NCI-H460 (cell line): ENCODE measurements around the gene AAK1. TPM values are rescaled to one million over a fixed set of nuclear protein-coding genes. Genes with fewer than 3 reads are reported as not detected.

Experiments
- DNase-seq: peaks from one replicate; pipeline ENCODE4 v3.0.0-alpha.2; 2016; ENCODE audit warnings: low read depth; ENCODE audit errors: extremely low read depth
- total RNA-seq: library from RNA; depleted of rRNA; stranded (reverse); fragments of >200 nt; shearing (Covaris generic); gene quantifications from 2 replicates; pipeline ENCODE4 v1.2.3, GENCODE V29; 2014

The AAK1 gene
- total RNA-seq, 1 experiment from 2014 or later = 37.7 TPM

GRCh38 chr2:69499242-69499641 lies 144.3 kb downstream of the AAK1 start:
- DNase-seq = no peak

GRCh38 chr2:69495861-69496260 lies 147.7 kb downstream of the AAK1 start:
- DNase-seq = no peak

- DNase-seq = no peak
These were observed 148.5 kb downstream of the AAK1 start for GRCh38 chr2:69495008-69495407.

GRCh38 chr2:69494126-69494525 lies 149.4 kb downstream of the AAK1 start:
- no peak for DNase-seq

DNA sequence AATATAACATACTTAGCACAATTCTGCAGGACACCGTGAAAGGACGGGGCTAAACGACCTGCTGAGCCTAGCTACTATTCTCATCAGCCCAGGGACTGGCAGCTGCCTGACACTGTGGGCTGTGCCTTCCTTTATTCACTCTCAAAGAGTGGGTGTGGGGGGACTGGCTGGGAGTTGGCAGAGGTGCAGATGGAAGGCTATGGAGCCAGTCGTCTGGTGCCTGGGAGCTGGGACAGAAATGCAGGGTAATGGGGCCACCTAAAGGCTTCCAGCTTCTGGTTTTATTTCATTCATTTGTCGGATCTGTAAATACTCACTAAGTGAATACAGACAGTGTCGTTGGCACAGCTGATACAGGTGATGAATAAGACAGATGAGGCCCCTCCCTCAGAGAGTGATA lies 150.3 kb downstream of the AAK1 start:
- DNase-seq = no peak

- DNase-seq = no peak
These were observed 151.7 kb downstream of the AAK1 start for GRCh38 chr2:69491864-69492263.

DNA sequence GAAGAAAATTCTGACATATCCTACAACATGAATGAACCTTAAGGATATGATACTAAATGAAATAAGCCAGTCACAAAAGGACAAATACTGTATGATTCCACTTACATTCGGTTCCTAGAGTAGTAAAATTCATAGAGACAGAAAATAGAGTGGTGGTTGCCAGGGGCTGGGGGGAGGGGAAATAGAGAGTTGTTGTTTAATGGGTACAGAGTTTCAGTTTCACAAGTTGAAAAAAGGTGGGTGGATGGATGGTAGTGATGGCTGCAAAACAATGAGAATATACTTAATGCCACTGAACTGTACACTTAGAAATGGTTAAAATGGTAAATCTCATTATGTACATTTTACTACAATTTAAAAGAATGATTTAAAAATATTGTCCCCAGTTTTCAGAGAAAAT lies 153.1 kb downstream of the AAK1 start:
- no peak for DNase-seq

- no peak for DNase-seq
These were observed 153.7 kb downstream of the AAK1 start for GRCh38 chr2:69489793-69490192.

- DNase-seq = no peak
These were observed 159.8 kb downstream of the AAK1 start for GRCh38 chr2:69483696-69484095.

- DNase-seq = no peak
These were observed 160.5 kb downstream of the AAK1 start for GRCh38 chr2:69483024-69483423.

- no peak for DNase-seq
These were observed 161.1 kb downstream of the AAK1 start for GRCh38 chr2:69482471-69482870.

GRCh38 chr2:69481421-69481820 lies 162.1 kb downstream of the AAK1 start:
- no peak for DNase-seq

GRCh38 chr2:69477627-69478026 lies 165.9 kb downstream of the AAK1 start:
- no peak for DNase-seq

- DNase-seq = no peak
These were observed 168.9 kb downstream of the AAK1 start for GRCh38 chr2:69474688-69475087.

- DNase-seq = no peak
These were observed 171.7 kb downstream of the AAK1 start for GRCh38 chr2:69471793-69472192.

- no peak for DNase-seq
These were observed 172.6 kb downstream of the AAK1 start for GRCh38 chr2:69470911-69471310.

- DNase-seq = no peak
These were observed 173.8 kb downstream of the AAK1 start for GRCh38 chr2:69469784-69470183.

DNA sequence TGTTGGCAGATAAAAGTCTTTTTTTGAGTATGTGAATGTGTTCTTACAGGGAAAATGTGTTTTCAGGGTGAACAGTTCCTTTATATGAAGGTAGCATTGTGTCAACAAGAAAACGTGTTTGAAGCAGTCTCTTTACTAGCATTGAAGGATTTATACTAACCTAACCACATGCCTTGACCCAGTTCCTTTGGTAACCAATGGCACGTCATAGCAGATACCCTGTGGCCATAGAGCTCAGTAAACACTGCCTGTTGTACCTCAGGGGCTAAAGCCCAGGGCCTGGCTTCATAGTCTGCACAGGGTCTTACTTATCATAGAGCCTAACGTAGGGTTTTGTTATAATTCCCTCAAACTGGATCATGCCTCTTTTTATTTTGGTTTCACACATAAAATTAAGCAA lies 174.2 kb downstream of the AAK1 start:
- DNase-seq = no peak

DNA sequence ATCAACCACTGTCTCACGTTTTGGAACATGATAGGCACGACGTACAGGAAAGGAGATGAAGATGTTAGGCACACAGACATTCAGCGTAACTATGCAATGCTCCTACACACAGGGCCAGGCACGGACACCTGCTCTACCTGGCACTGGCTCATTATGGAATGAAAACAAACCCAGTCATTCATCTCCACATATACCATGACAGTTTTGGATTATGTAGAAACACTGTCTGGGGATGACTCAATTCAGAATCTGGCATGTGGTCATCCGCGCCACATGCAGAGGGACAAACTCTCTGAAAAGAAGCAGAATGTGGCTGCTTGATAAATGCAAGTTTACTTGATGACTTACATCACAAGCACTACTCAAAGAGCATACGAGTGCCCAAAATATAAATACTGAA lies 176.8 kb downstream of the AAK1 start:
- no peak for DNase-seq

DNA sequence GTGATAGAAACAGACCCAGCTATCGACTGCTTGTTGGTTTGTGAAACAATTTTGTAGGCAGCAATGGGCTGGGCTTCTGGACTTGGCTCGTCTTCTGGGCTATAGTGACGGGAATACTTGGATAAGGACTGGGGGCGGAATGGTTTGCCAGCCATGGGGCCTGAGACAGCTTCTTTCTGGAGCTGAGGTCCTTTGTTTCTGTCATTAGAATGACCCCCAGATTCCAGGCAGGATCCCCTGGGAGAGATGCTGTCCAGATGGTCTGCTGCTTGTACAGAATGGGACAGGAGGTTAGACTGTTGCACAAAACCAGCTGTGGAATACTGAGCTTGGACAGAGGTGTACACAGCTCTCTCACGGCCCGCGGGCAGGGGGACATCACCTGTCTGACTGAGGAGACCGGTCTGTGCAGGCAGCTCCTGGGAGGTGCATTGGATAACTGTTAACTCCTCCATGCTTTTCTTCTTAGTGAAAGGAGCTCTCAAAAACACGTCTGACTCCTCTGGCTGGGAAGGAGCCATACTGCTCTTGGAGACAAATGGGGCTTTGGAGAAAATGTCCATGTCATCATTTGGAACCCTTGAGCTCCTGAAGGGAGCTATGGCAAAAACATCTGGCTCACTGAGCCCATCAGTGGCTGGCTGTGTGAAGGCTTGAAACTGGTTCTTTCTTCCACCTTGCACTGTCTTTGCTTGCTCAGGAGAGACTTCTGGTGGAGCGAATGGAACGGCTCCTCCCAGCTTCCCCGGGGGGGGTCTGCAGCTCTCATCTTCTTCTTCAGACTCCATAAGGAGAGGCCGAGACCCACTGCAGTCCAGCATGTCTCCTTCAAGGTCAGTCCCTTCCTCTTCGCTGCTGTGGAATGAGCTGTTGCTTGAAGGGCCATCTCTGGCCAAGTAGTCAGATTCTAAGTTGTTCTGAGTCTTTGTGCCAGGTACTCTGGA lies 177.8 kb downstream of the AAK1 start:
- no peak for DNase-seq

GRCh38 chr2:69464575-69464974 lies 179.0 kb downstream of the AAK1 start:
- DNase-seq = no peak

GRCh38 chr2:69462780-69463179 lies 180.8 kb downstream of the AAK1 start:
- no peak for DNase-seq

DNA sequence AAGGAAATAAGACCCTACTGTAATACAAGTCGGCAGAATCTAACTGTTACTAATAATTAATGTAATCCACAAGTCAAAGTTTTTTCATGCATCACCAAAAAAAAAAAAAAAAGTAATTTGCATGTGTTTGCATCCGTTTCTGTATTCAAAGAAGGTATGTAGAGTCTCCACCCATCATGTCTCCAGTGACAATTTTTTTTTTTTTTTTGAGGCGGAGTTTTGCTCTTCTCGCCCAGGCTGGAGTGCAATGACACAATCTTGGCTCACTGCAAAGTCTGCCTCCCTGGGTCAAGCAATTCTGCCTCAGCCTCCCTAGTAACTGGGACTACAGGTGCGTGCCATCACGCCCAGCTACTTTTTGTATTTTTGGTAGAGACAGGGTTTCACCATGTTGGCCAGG lies 182.1 kb downstream of the AAK1 start:
- no peak for DNase-seq
